ENCODE results near the gene ALOX15. TPM values are rescaled to one million over a fixed set of nuclear protein-coding genes. Genes with fewer than 3 reads are reported as not detected.

Gene ALOX15
- total RNA-seq, 4 donors from 2014 or later = not detected

GRCh38 chr17:4582691-4583090, 58.8 kb downstream of the ALOX15 start:
- no peaks in the 10 kb centered on the region for H3K36me3 ChIP-seq
- DNase-seq (ENCODE audit: low spot score in 2 of 2) = no peak
- H3K4me3 ChIP-seq = no peak overlapping the region
- peaks cover 0 to 15% (median 6%) of the 10 kb centered on the region in 4 donors for H3K4me1 ChIP-seq
- H3K27ac ChIP-seq = no peak overlapping the region
- TF ChIP-seq EP300 (IDR thresholded peaks at IDR 0.05) (no peak), CTCF (IDR thresholded peaks at IDR 0.05) (no peak), POLR2A (IDR thresholded peaks at IDR 0.05) (no peak)
- WGBS, 2 donors = 77 to 88% methylated on average over 6 to 8 of the region's 8 CpGs
- peaks cover 0 to 53% of the 10 kb centered on the region in 2 donors for H3K27me3 ChIP-seq
- H3K9me3 ChIP-seq = no peaks in the 10 kb centered on the region

GRCh38 chr17:4582101-4582501, 59.4 kb downstream of the ALOX15 start:
- DNase-seq (ENCODE audit: low spot score in 2 of 2) = no peak
- Histone ChIP-seq H3K27ac (no peak overlapping the region), H3K4me3 (no peak overlapping the region), H3K4me1 (peaks cover 0 to 15% (median 6%) of the 10 kb centered on the region in 4 donors), H3K9me3 (no peaks in the 10 kb centered on the region), H3K36me3 (no peaks in the 10 kb centered on the region), H3K27me3 (peaks cover 0 to 56% of the 10 kb centered on the region in 2 donors)
- no peak for TF ChIP-seq EP300 (IDR thresholded peaks at IDR 0.05)
- no peak for TF ChIP-seq CTCF (IDR thresholded peaks at IDR 0.05)
- no peak for TF ChIP-seq POLR2A (IDR thresholded peaks at IDR 0.05)
- WGBS, 2 donors = 55 to 69% methylated on average over 7 of the region's 7 CpGs

Small RNA genes lying within 50 kb of the gene (small RNA-seq; reads per million reads assigned to genes)
- not detected for gene RNU6-955P

Other genes with a start within 250 kb of the ALOX15 start
- under 1 TPM in 1 of 4 donors, not detected in 3; 0.44 TPM for gene SPNS3, start 207.7 kb downstream of the ALOX15 start, total RNA-seq
- 10 to 100 TPM in 3 of 4 donors, 1 to 10 TPM in 1; 5.4 to 49.8 (median 23.4) TPM for gene SPNS2, start 142.8 kb downstream of the ALOX15 start, total RNA-seq
- gene MYBBP1A, start 86.3 kb downstream of the ALOX15 start, total RNA-seq = 100 to 1,000 TPM in 1 of 4 donors, 10 to 100 TPM in 3; 53.8 to 119 (median 54.4) TPM
- not detected for gene GGT6, start 81.1 kb downstream of the ALOX15 start, total RNA-seq
- 1 to 10 TPM; 1.5 to 8.2 (median 4.4) TPM for gene SMTNL2, start 57.1 kb downstream of the ALOX15 start, total RNA-seq
- gene PELP1, start 62.5 kb upstream of the ALOX15 start, total RNA-seq = 10 to 100 TPM; 27.1 to 95.1 (median 29.1) TPM
- 100 to 1,000 TPM in 1 of 4 donors, 10 to 100 TPM in 3; 50.2 to 103 (median 57.4) TPM for gene ARRB2, start 69.0 kb upstream of the ALOX15 start, total RNA-seq
- gene MED11, start 89.8 kb upstream of the ALOX15 start, total RNA-seq = 10 to 100 TPM; 20.8 to 32.8 (median 28.4) TPM
- under 1 TPM in 3 of 4 donors, not detected in 1; 0.42 to 0.66 (median 0.59) TPM for gene ZMYND15, start 98.2 kb upstream of the ALOX15 start, total RNA-seq
- gene CXCL16, start 98.2 kb upstream of the ALOX15 start, total RNA-seq = 10 to 100 TPM in 3 of 4 donors, 1 to 10 TPM in 1; 5.7 to 27.3 (median 13.6) TPM
- gene TM4SF5, start 130.2 kb upstream of the ALOX15 start, total RNA-seq = not detected
- gene VMO1, start 144.7 kb upstream of the ALOX15 start, total RNA-seq = 1 to 10 TPM in 3 of 4 donors, not detected in 1; 1.4 to 6.0 (median 1.9) TPM
- not detected for gene GLTPD2, start 147.3 kb upstream of the ALOX15 start, total RNA-seq
- gene PSMB6, start 154.5 kb upstream of the ALOX15 start, total RNA-seq = 100 to 1,000 TPM; 100 to 171 (median 122) TPM
- gene PLD2, start 165.5 kb upstream of the ALOX15 start, total RNA-seq = 10 to 100 TPM; 17.2 to 63.0 (median 30.1) TPM
- 10 to 100 TPM; 57.1 to 94.3 (median 85.7) TPM for gene MINK1, start 191.7 kb upstream of the ALOX15 start, total RNA-seq